Gastroesophageal sphincter (tissue), 3 donors: ENCODE data around the gene DOCK6.

Experiments
- POLR2A ChIP-seq, 2 donors: fragments of 450-650 bp; IDR thresholded peaks; one replicate each; pipeline ENCODE4 v1.6.1; 2017; ENCODE audit warnings: antibody characterized with exemption in 2 of 2, mild to moderate bottlenecking in 2 of 2, moderate library complexity in 1 of 2
- POLR2AphosphoS5 ChIP-seq: sonication (generic); formaldehyde crosslinking; IDR thresholded peaks from one replicate; pipeline ENCODE4 v1.6.1; 2017; ENCODE audit warnings: antibody characterized with exemption
- TF ChIP-seq, protein P1 (sequence below), 4 experiments: fragments of 200-600 bp in 2 of 4; fragments of 450-650 bp in 2 of 4; sonication (generic) in 1 of 4; IDR thresholded peaks; one replicate each; pipeline ENCODE4 v1.5.1; 2017 to 2019; ENCODE audit warnings: antibody characterized with exemption in 4 of 4, mild to moderate bottlenecking in 2 of 4, moderate library complexity in 2 of 4

DNA sequence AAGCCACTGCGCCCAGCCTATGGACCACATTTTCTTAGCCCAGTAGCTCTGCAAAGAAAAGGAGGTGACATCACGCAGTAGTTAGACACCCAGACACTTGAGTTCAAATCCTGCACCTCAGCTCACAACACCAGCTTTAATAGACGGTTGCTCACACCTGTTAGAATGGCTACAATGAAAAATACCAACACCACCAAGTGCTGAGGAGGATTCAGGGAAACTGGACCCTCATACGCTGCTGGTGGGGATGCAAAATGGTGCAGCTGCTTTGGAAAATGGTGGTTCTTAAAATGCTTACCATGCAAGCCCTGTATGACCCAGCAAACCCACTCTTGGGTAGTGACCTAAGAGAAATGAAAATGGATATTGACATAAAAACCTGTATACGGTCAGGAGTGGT, 11.7 kb upstream of the DOCK6 start:
- TF ChIP-seq, protein P1, sequence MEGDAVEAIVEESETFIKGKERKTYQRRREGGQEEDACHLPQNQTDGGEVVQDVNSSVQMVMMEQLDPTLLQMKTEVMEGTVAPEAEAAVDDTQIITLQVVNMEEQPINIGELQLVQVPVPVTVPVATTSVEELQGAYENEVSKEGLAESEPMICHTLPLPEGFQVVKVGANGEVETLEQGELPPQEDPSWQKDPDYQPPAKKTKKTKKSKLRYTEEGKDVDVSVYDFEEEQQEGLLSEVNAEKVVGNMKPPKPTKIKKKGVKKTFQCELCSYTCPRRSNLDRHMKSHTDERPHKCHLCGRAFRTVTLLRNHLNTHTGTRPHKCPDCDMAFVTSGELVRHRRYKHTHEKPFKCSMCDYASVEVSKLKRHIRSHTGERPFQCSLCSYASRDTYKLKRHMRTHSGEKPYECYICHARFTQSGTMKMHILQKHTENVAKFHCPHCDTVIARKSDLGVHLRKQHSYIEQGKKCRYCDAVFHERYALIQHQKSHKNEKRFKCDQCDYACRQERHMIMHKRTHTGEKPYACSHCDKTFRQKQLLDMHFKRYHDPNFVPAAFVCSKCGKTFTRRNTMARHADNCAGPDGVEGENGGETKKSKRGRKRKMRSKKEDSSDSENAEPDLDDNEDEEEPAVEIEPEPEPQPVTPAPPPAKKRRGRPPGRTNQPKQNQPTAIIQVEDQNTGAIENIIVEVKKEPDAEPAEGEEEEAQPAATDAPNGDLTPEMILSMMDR (IDR thresholded peaks at IDR 0.05): no peak
- no peak for TF ChIP-seq POLR2A (IDR thresholded peaks at IDR 0.05)
- no peak for TF ChIP-seq POLR2AphosphoS5
